Loucy (cell line): Measurements from ENCODE around the gene POPDC2.

Experiments used
- H2AFZ ChIP-seq: fragments of 200-600 bp; sonication (generic); 2 replicates; pipeline ENCODE4 v1.6.0; 2016; ENCODE audit warnings: antibody characterized with exemption, mild to moderate bottlenecking, low read length, moderate library complexity
- H3F3A ChIP-seq: fragments of 200-600 bp; 2 replicates; pipeline ENCODE4 v1.6.0; 2016; ENCODE audit warnings: antibody characterized with exemption, low read depth, mild to moderate bottlenecking
- H3K27me3 ChIP-seq: fragments of 200-600 bp; sonication (generic); 2 replicates; pipeline ENCODE4 v1.6.1; 2014; ENCODE audit warnings: low read length, mild to moderate bottlenecking; ENCODE audit not compliant: insufficient read depth, poor library complexity, severe bottlenecking
- H3K36me3 ChIP-seq: fragments of 200-600 bp; sonication (generic); 2 replicates; pipeline ENCODE4 v1.6.1; 2016; ENCODE audit warnings: low read length; ENCODE audit not compliant: insufficient read depth
- H3K4me1 ChIP-seq: fragments of 200-600 bp; sonication (generic); 2 replicates; pipeline ENCODE4 v1.5.1; 2014; ENCODE audit warnings: low read length, mild to moderate bottlenecking; ENCODE audit not compliant: insufficient read depth, poor library complexity, severe bottlenecking
- H3K4me2 ChIP-seq: fragments of 200-600 bp; sonication (generic); 2 replicates; pipeline ENCODE4 v1.6.0; 2014; ENCODE audit warnings: antibody characterized with exemption, low read length, low read depth, mild to moderate bottlenecking; ENCODE audit not compliant: poor library complexity, severe bottlenecking
- H3K4me3 ChIP-seq: fragments of 200-600 bp; sonication (generic); 2 replicates; pipeline ENCODE4 v1.5.1; 2014; ENCODE audit warnings: low read length, mild to moderate bottlenecking, mixed read lengths; ENCODE audit not compliant: poor library complexity, severe bottlenecking
- H3K79me2 ChIP-seq: fragments of 200-600 bp; sonication (generic); 2 replicates; pipeline ENCODE4 v1.6.1; 2014; ENCODE audit warnings: low read length; ENCODE audit not compliant: insufficient read depth
- H3K9ac ChIP-seq: fragments of 200-600 bp; sonication (generic); 2 replicates; pipeline ENCODE4 v1.6.0; 2014; ENCODE audit warnings: mild to moderate bottlenecking, low read depth, low read length, moderate library complexity; ENCODE audit not compliant: poor library complexity, severe bottlenecking
- H3K9me2 ChIP-seq: fragments of 200-600 bp; sonication (generic); replicated peaks from 2 replicates; pipeline ENCODE4 v1.6.1; 2016; ENCODE audit warnings: low read depth, low read length, mixed read lengths
- H3K9me3 ChIP-seq: fragments of 200-600 bp; sonication (generic); 2 replicates; pipeline ENCODE4 v1.6.1; 2014; ENCODE audit warnings: mild to moderate bottlenecking, antibody characterized with exemption, low read length, low read depth; ENCODE audit not compliant: insufficient read depth
- H4K20me1 ChIP-seq: fragments of 200-600 bp; sonication (generic); 2 replicates; pipeline ENCODE4 v1.6.0; 2014; ENCODE audit warnings: antibody characterized with exemption, low read length, mild to moderate bottlenecking; ENCODE audit not compliant: insufficient read depth, poor library complexity, severe bottlenecking
- CTCF ChIP-seq: fragments of 200-600 bp; sonication (generic); conservative IDR thresholded peaks from 2 replicates; pipeline ENCODE4 v1.5.1; 2014; ENCODE audit warnings: mild to moderate bottlenecking, antibody characterized with exemption, low read length
- EZH2phosphoT487 ChIP-seq: fragments of 200-600 bp; IDR thresholded peaks from 2 replicates; pipeline ENCODE4 v1.6.1; 2018; ENCODE audit warnings: antibody characterized with exemption, mild to moderate bottlenecking, moderate library complexity, borderline replicate concordance

POPDC2 gene

GRCh38 chr3:119647843-119648575, 12.4 kb downstream of the POPDC2 start:
- Histone ChIP-seq H3K79me2 (no peaks in the 10 kb centered on the region), H3K9me3 (no peaks in the 10 kb centered on the region), H2AFZ (no peak overlapping the region), H3K4me3 (no peak overlapping the region), H3K4me2 (no peak overlapping the region), H3K9me2 (no peaks in the 10 kb centered on the region), H3K4me1 (no peaks in the 10 kb centered on the region), H3F3A (no peaks in the 10 kb centered on the region), H3K36me3 (no peaks in the 10 kb centered on the region), H3K9ac (no peak overlapping the region), H4K20me1 (no peaks in the 10 kb centered on the region), H3K27me3 (no peaks in the 10 kb centered on the region)
- TF ChIP-seq EZH2phosphoT487 = no peak
- no peak for TF ChIP-seq CTCF

DNA sequence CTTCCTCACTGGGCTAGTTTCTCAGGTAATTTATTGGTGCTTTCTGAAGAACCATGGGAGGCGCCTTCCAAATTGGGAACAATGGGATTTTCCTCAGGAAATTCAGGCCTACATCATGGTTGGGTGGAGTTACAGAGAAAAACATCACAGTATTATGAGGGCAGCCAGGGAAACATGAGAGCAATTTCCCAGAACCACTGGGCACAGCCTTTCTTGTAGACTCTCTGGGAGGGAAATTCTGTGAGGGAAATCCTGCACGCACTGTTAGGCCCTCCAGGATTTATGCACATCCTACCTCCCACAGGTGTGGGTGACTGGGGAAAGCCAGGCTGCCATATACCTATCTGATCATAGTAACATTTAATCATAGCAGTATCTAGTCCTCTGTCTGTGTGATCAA, 13.2 kb downstream of the POPDC2 start:
- TF ChIP-seq EZH2phosphoT487 (no peak), CTCF (no peak)
- Histone ChIP-seq H3K9me3 (no peaks in the 10 kb centered on the region), H3K79me2 (no peaks in the 10 kb centered on the region), H3K9me2 (no peaks in the 10 kb centered on the region), H2AFZ (no peak overlapping the region), H4K20me1 (no peaks in the 10 kb centered on the region), H3F3A (no peaks in the 10 kb centered on the region), H3K9ac (no peak overlapping the region), H3K4me3 (no peak overlapping the region), H3K36me3 (no peaks in the 10 kb centered on the region), H3K4me2 (no peak overlapping the region), H3K27me3 (no peaks in the 10 kb centered on the region), H3K4me1 (no peaks in the 10 kb centered on the region)

- no peak for TF ChIP-seq CTCF
- no peak for TF ChIP-seq EZH2phosphoT487
- H2AFZ ChIP-seq = no peak overlapping the region
- H3K9ac ChIP-seq = no peak overlapping the region
These were observed 14.6 kb downstream of the POPDC2 start for GRCh38 chr3:119645813-119646212.

More at GRCh38 chr3:119645813-119646212, 14.6 kb downstream of the POPDC2 start:
- H3K27me3 ChIP-seq = no peaks in the 10 kb centered on the region
- no peaks in the 10 kb centered on the region for H4K20me1 ChIP-seq
- no peak overlapping the region for H3K4me2 ChIP-seq
- no peaks in the 10 kb centered on the region for H3K9me2 ChIP-seq
- H3K4me1 ChIP-seq = no peaks in the 10 kb centered on the region
- H3K79me2 ChIP-seq = no peaks in the 10 kb centered on the region
- no peaks in the 10 kb centered on the region for H3F3A ChIP-seq
- no peaks in the 10 kb centered on the region for H3K9me3 ChIP-seq
- no peak overlapping the region for H3K4me3 ChIP-seq
- no peaks in the 10 kb centered on the region for H3K36me3 ChIP-seq
